Islet precursor cell (in vitro differentiated cells): ENCODE results near the gene RBKS.
"Not testable (repeated sequence)": the region's sequence is repeated elsewhere in the genome, so short reads cannot be mapped to it uniquely, and the experiment has no call there.

Experiments
- DNase-seq: peaks from one replicate; pipeline ENCODE4 v3.0.0-alpha.2; 2018

RBKS gene

GRCh38 chr2:27869763-27870162 is 20.4 kb downstream of the RBKS start:
- no peak for DNase-seq

GRCh38 chr2:27866237-27866636 is 23.9 kb downstream of the RBKS start:
- no peak for DNase-seq

GRCh38 chr2:27863955-27864354 is 26.2 kb downstream of the RBKS start:
- not testable (repeated sequence) for DNase-seq

GRCh38 chr2:27863146-27863545 is 27.0 kb downstream of the RBKS start:
- no peak for DNase-seq

- DNase-seq = no peak
Measured at GRCh38 chr2:27860111-27860510, 30.1 kb downstream of the RBKS start.

- no peak for DNase-seq
Measured at GRCh38 chr2:27857417-27858172, 32.6 kb downstream of the RBKS start.

- DNase-seq = no peak
Measured at GRCh38 chr2:27856956-27857355, 33.2 kb downstream of the RBKS start.

- DNase-seq = no peak
Measured at GRCh38 chr2:27856386-27856785, 33.8 kb downstream of the RBKS start.

- no peak for DNase-seq
Measured at GRCh38 chr2:27855476-27855875, 34.7 kb downstream of the RBKS start.

GRCh38 chr2:27854229-27854862 is 35.8 kb downstream of the RBKS start:
- no peak for DNase-seq

- DNase-seq = no peak
Measured at GRCh38 chr2:27852691-27853090, 37.5 kb downstream of the RBKS start.

- no peak for DNase-seq
Measured at GRCh38 chr2:27849558-27850205, 40.5 kb downstream of the RBKS start.

GRCh38 chr2:27847333-27847732 is 42.9 kb downstream of the RBKS start:
- DNase-seq = no peak

GRCh38 chr2:27844821-27845255 is 45.3 kb downstream of the RBKS start:
- DNase-seq = no peak

- DNase-seq = peak; percentile 67
Measured at GRCh38 chr2:27843992-27844391, 46.2 kb downstream of the RBKS start.

- no peak for DNase-seq
Measured at GRCh38 chr2:27842894-27843293, 47.3 kb downstream of the RBKS start.

GRCh38 chr2:27839022-27839618 is 51.1 kb downstream of the RBKS start:
- DNase-seq = no peak

GRCh38 chr2:27838502-27838901 is 51.7 kb downstream of the RBKS start:
- no peak for DNase-seq

GRCh38 chr2:27833931-27834330 is 56.3 kb downstream of the RBKS start:
- DNase-seq = peak; percentile 73

- no peak for DNase-seq
Measured at GRCh38 chr2:27832396-27832795, 57.8 kb downstream of the RBKS start.

GRCh38 chr2:27831279-27832050 is 58.7 kb downstream of the RBKS start:
- no peak for DNase-seq

GRCh38 chr2:27830656-27831055 is 59.5 kb downstream of the RBKS start:
- no peak for DNase-seq

- no peak for DNase-seq
Measured at GRCh38 chr2:27829791-27830190, 60.4 kb downstream of the RBKS start.
